ENCODE results near the gene GMDS.

GRCh38 chr6:1636272-1636825, 609.1 kb downstream of the GMDS start:
- no peak for TF ChIP-seq CTCF (optimal IDR thresholded peaks at IDR 0.05 in 1 of 3, IDR thresholded peaks at IDR 0.05 in 1 of 3, conservative IDR thresholded peaks at IDR 0.05 in 1 of 3; ENCODE audit: extremely low read depth in 1 of 3, insufficient read depth in 2 of 3, low read length in 3 of 3)
- TF ChIP-seq EZH2 (IDR thresholded peaks at IDR 0.05; ENCODE audit: low read length) = no peak

Data from keratinocyte (primary cell).